ENCODE data around the gene CPED1. TPM values are rescaled to one million over a fixed set of nuclear protein-coding genes. Genes with fewer than 3 reads are reported as not detected.

CPED1 gene
- total RNA-seq, 1 donor from 2014 or later = 38.6 TPM

GRCh38 chr7:121267612-121268011, 279.1 kb downstream of the CPED1 start:
- Histone ChIP-seq H3K4me1 (no peaks in the 10 kb centered on the region), H3K27me3 (ENCODE audit: low read depth) (no peaks in the 10 kb centered on the region), H3K4me3 (no peak overlapping the region), H3K36me3 (no peaks in the 10 kb centered on the region), H3K9me3 (no peaks in the 10 kb centered on the region), H3K27ac (no peak overlapping the region)
- no peak for ATAC-seq
- intact Hi-C loops (cut with DNase I) = no loop called here
- TF ChIP-seq, protein P1, sequence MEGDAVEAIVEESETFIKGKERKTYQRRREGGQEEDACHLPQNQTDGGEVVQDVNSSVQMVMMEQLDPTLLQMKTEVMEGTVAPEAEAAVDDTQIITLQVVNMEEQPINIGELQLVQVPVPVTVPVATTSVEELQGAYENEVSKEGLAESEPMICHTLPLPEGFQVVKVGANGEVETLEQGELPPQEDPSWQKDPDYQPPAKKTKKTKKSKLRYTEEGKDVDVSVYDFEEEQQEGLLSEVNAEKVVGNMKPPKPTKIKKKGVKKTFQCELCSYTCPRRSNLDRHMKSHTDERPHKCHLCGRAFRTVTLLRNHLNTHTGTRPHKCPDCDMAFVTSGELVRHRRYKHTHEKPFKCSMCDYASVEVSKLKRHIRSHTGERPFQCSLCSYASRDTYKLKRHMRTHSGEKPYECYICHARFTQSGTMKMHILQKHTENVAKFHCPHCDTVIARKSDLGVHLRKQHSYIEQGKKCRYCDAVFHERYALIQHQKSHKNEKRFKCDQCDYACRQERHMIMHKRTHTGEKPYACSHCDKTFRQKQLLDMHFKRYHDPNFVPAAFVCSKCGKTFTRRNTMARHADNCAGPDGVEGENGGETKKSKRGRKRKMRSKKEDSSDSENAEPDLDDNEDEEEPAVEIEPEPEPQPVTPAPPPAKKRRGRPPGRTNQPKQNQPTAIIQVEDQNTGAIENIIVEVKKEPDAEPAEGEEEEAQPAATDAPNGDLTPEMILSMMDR (IDR thresholded peaks at IDR 0.05) = no peak
- no peak for DNase-seq

- Histone ChIP-seq H3K36me3 (no peaks in the 10 kb centered on the region), H3K27me3 (ENCODE audit: low read depth) (no peaks in the 10 kb centered on the region), H3K4me1 (no peaks in the 10 kb centered on the region), H3K4me3 (no peak overlapping the region), H3K9me3 (no peaks in the 10 kb centered on the region), H3K27ac (no peak overlapping the region)
- intact Hi-C loops (cut with DNase I) = no loop called here
- DNase-seq (no peak), ATAC-seq (no peak)
- TF ChIP-seq, protein P1 (IDR thresholded peaks at IDR 0.05) = no peak
These were observed 281.3 kb downstream of the CPED1 start for GRCh38 chr7:121269798-121270197.

DNA sequence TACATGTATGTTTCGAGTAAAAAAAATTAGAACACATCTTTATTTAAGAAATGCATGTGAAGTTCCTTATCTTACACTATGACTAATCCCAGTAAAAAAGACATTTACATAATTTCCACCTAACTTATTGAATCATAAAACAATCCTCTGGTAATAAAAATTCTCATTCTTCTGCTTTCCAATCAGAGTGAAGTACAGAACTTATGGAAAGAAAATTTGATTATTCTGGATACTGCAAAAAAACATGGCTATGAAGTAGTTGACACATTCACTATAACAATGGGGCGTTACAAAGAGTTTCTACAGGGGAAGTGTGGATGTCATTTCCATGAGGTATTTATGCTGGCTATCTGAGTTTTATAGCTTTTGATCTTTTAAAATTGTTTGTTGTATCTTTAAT, 282.6 kb downstream of the CPED1 start:
- ATAC-seq = no peak
- H3K27ac ChIP-seq = no peak overlapping the region

GRCh38 chr7:121271916-121272315, 283.4 kb downstream of the CPED1 start:
- DNase-seq = no peak
- no peak for ATAC-seq
- TF ChIP-seq, protein P1 (IDR thresholded peaks at IDR 0.05) = no peak
- intact Hi-C loops (cut with DNase I) = no loop called here
- Histone ChIP-seq H3K4me3 (no peak overlapping the region), H3K27ac (no peak overlapping the region), H3K4me1 (no peaks in the 10 kb centered on the region), H3K36me3 (no peaks in the 10 kb centered on the region), H3K9me3 (no peaks in the 10 kb centered on the region), H3K27me3 (ENCODE audit: low read depth) (no peaks in the 10 kb centered on the region)

More for the DNA sequence above, 282.6 kb downstream of the CPED1 start:
- H3K27me3 ChIP-seq (ENCODE audit: low read depth) = no peaks in the 10 kb centered on the region
- intact Hi-C loops (cut with DNase I) = no loop called here
- no peaks in the 10 kb centered on the region for H3K9me3 ChIP-seq
- H3K4me1 ChIP-seq = no peaks in the 10 kb centered on the region
- TF ChIP-seq, protein P1 (IDR thresholded peaks at IDR 0.05) = no peak
- no peaks in the 10 kb centered on the region for H3K36me3 ChIP-seq
- H3K4me3 ChIP-seq = no peak overlapping the region
- no peak for DNase-seq

- no peak overlapping the region for H3K27ac ChIP-seq
- no peaks in the 10 kb centered on the region for H3K9me3 ChIP-seq
- TF ChIP-seq, protein P1 (IDR thresholded peaks at IDR 0.05) = no peak
- ATAC-seq (no peak), DNase-seq (no peak)
- no peaks in the 10 kb centered on the region for H3K4me1 ChIP-seq
- intact Hi-C loops (cut with DNase I) = no loop called here
- H3K4me3 ChIP-seq = no peak overlapping the region
- H3K36me3 ChIP-seq = no peaks in the 10 kb centered on the region
- no peaks in the 10 kb centered on the region for H3K27me3 ChIP-seq (ENCODE audit: low read depth)
These were observed 284.2 kb downstream of the CPED1 start for GRCh38 chr7:121272676-121273075.
